ENCODE results near the gene C1orf35. TPM values are rescaled to one million over a fixed set of nuclear protein-coding genes. Genes with fewer than 3 reads are reported as not detected.

C1orf35 gene
- total RNA-seq, 1 donor from 2014 or later = 20.2 TPM

- no peaks in the 10 kb centered on the region for H3K4me1 Mint-ChIP-seq (ENCODE audit: low read depth)
- DNase-seq (ENCODE audit: low spot score, unreplicated experiment) = no peak
- H3K27me3 Mint-ChIP-seq = peaks cover 25% of the 10 kb centered on the region
- H3K4me3 Mint-ChIP-seq (ENCODE audit: low read depth) = no peak overlapping the region
- no peak for TF ChIP-seq CTCF (IDR thresholded peaks at IDR 0.05; ENCODE audit: unreplicated experiment)
- H3K36me3 Mint-ChIP-seq (ENCODE audit: insufficient read depth) = no peaks in the 10 kb centered on the region
- no peak overlapping the region for H3K27ac Mint-ChIP-seq
- no peaks in the 10 kb centered on the region for H3K9me3 Mint-ChIP-seq (ENCODE audit: low read depth)
These were observed 36.7 kb downstream of the C1orf35 start for GRCh38 chr1:228066416-228066815.

GRCh38 chr1:228065543-228066347 lies 37.4 kb downstream of the C1orf35 start:
- Mint-ChIP-seq H3K27ac (no peak overlapping the region), H3K36me3 (ENCODE audit: insufficient read depth) (no peaks in the 10 kb centered on the region), H3K4me1 (ENCODE audit: low read depth) (peaks cover 2% of the 10 kb centered on the region), H3K4me3 (ENCODE audit: low read depth) (no peak overlapping the region), H3K27me3 (peaks cover 26% of the 10 kb centered on the region), H3K9me3 (ENCODE audit: low read depth) (no peaks in the 10 kb centered on the region)
- no peak for TF ChIP-seq CTCF (IDR thresholded peaks at IDR 0.05; ENCODE audit: unreplicated experiment)
- DNase-seq (ENCODE audit: low spot score, unreplicated experiment) = no peak

- Mint-ChIP-seq H3K27ac (no peak overlapping the region), H3K36me3 (ENCODE audit: insufficient read depth) (no peaks in the 10 kb centered on the region), H3K27me3 (peaks cover 28% of the 10 kb centered on the region), H3K4me3 (ENCODE audit: low read depth) (no peak overlapping the region), H3K9me3 (ENCODE audit: low read depth) (no peaks in the 10 kb centered on the region), H3K4me1 (ENCODE audit: low read depth) (peaks cover 2% of the 10 kb centered on the region)
- no peak for TF ChIP-seq CTCF (IDR thresholded peaks at IDR 0.05; ENCODE audit: unreplicated experiment)
- DNase-seq (ENCODE audit: low spot score, unreplicated experiment) = no peak
These were observed 38.2 kb downstream of the C1orf35 start for GRCh38 chr1:228064741-228065542.

- TF ChIP-seq CTCF (IDR thresholded peaks at IDR 0.05; ENCODE audit: unreplicated experiment) = no peak
- Mint-ChIP-seq H3K27ac (no peak overlapping the region), H3K27me3 (peaks cover 30% of the 10 kb centered on the region), H3K4me3 (ENCODE audit: low read depth) (no peak overlapping the region), H3K36me3 (ENCODE audit: insufficient read depth) (no peaks in the 10 kb centered on the region), H3K4me1 (ENCODE audit: low read depth) (peaks cover 2% of the 10 kb centered on the region), H3K9me3 (ENCODE audit: low read depth) (no peaks in the 10 kb centered on the region)
- no peak for DNase-seq (ENCODE audit: low spot score, unreplicated experiment)
These were observed 38.8 kb downstream of the C1orf35 start for GRCh38 chr1:228064296-228064695.

Measured in progenitor cell of endocrine pancreas (in vitro differentiated cells).